Measurements from ENCODE around the gene PLA2G4D.

PLA2G4D gene

GRCh38 chr15:42102646-42103235, 8.4 kb upstream of the PLA2G4D start:
- no peaks in the 10 kb centered on the region for H3K79me2 ChIP-seq (ENCODE audit: insufficient read depth, low read depth)
- TF ChIP-seq CTCF (conservative IDR thresholded peaks at IDR 0.05; ENCODE audit: low read depth, low read length), result no peak
- no peak overlapping the region for H3K9ac ChIP-seq
- H4K20me1 ChIP-seq (ENCODE audit: insufficient read depth), result no peaks in the 10 kb centered on the region
- no peak overlapping the region for H3K4me3 ChIP-seq (IDR thresholded peaks at IDR 0.05; ENCODE audit: insufficient read depth, low read depth, low read length)
- H3K27me3 ChIP-seq (ENCODE audit: insufficient read depth, low read depth), result no peaks in the 10 kb centered on the region
- no peak overlapping the region for H3K4me2 ChIP-seq
- no peak overlapping the region for H3K27ac ChIP-seq
- no peaks in the 10 kb centered on the region for H3K4me1 ChIP-seq (ENCODE audit: low read depth, poor library complexity, severe bottlenecking)
- no peaks in the 10 kb centered on the region for H3K36me3 ChIP-seq (ENCODE audit: insufficient read depth)
- H2AFZ ChIP-seq (ENCODE audit: low read depth), result no peak overlapping the region

GRCh38 chr15:42101861-42102260, 7.5 kb upstream of the PLA2G4D start:
- TF ChIP-seq CTCF (conservative IDR thresholded peaks at IDR 0.05; ENCODE audit: low read depth, low read length), result no peak
- Histone ChIP-seq H3K27ac (no peak overlapping the region), H3K27me3 (ENCODE audit: insufficient read depth, low read depth) (no peaks in the 10 kb centered on the region), H4K20me1 (ENCODE audit: insufficient read depth) (no peaks in the 10 kb centered on the region), H3K79me2 (ENCODE audit: insufficient read depth, low read depth) (no peaks in the 10 kb centered on the region), H3K36me3 (ENCODE audit: insufficient read depth) (no peaks in the 10 kb centered on the region), H3K4me1 (ENCODE audit: low read depth, poor library complexity, severe bottlenecking) (no peaks in the 10 kb centered on the region), H3K4me3 (IDR thresholded peaks at IDR 0.05; ENCODE audit: insufficient read depth, low read depth, low read length) (no peak overlapping the region), H3K9ac (no peak overlapping the region), H2AFZ (ENCODE audit: low read depth) (no peak overlapping the region), H3K4me2 (no peak overlapping the region)

GRCh38 chr15:42100021-42100800, 5.8 kb upstream of the PLA2G4D start:
- Histone ChIP-seq H3K36me3 (ENCODE audit: insufficient read depth) (no peaks in the 10 kb centered on the region), H3K27me3 (ENCODE audit: insufficient read depth, low read depth) (no peaks in the 10 kb centered on the region), H4K20me1 (ENCODE audit: insufficient read depth) (no peaks in the 10 kb centered on the region), H3K4me3 (IDR thresholded peaks at IDR 0.05; ENCODE audit: insufficient read depth, low read depth, low read length) (no peak overlapping the region), H3K4me1 (ENCODE audit: low read depth, poor library complexity, severe bottlenecking) (no peaks in the 10 kb centered on the region), H2AFZ (ENCODE audit: low read depth) (no peak overlapping the region), H3K9ac (no peak overlapping the region), H3K79me2 (ENCODE audit: insufficient read depth, low read depth) (no peaks in the 10 kb centered on the region), H3K27ac (no peak overlapping the region), H3K4me2 (no peak overlapping the region)
- no peak for TF ChIP-seq CTCF (conservative IDR thresholded peaks at IDR 0.05; ENCODE audit: low read depth, low read length)

DNA sequence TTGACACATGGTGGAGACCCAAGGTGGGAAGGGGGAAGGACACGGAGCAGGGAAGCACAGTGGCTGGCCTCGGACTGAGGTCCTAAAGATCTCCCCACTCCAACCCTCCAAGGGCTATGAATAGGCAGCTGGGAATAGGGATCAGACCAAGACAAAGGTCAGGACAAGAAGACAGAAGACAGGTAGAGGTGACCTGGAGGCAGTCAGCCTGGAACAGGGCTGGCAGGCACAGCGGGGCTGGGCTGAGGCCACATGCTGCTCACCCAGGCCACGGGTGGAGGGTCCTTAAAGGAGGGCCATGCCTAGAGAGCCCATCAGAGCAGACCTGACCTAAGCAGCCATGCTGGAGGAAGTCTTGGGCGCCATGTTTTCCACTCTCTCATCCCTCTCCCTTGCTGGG, 2.7 kb upstream of the PLA2G4D start:
- H3K79me2 ChIP-seq (ENCODE audit: insufficient read depth, low read depth), result no peaks in the 10 kb centered on the region
- no peaks in the 10 kb centered on the region for H3K36me3 ChIP-seq (ENCODE audit: insufficient read depth)
- no peak overlapping the region for H3K27ac ChIP-seq
- H3K27me3 ChIP-seq (ENCODE audit: insufficient read depth, low read depth), result no peaks in the 10 kb centered on the region
- no peak overlapping the region for H3K4me2 ChIP-seq
- H3K9ac ChIP-seq, result no peak overlapping the region
- TF ChIP-seq CTCF (conservative IDR thresholded peaks at IDR 0.05; ENCODE audit: low read depth, low read length), result no peak
- H3K4me1 ChIP-seq (ENCODE audit: low read depth, poor library complexity, severe bottlenecking), result peaks cover 8% of the 10 kb centered on the region
- no peaks in the 10 kb centered on the region for H4K20me1 ChIP-seq (ENCODE audit: insufficient read depth)
- no peak overlapping the region for H3K4me3 ChIP-seq (IDR thresholded peaks at IDR 0.05; ENCODE audit: insufficient read depth, low read depth, low read length)
- H2AFZ ChIP-seq (ENCODE audit: low read depth), result no peak overlapping the region
